ENCODE data around the gene NRDC. TPM values are rescaled to one million over a fixed set of nuclear protein-coding genes. Genes with fewer than 3 reads are reported as not detected.

Gene NRDC
- total and polyA plus RNA-seq, 2 experiments from 2014 or later = 129 to 217 TPM

GRCh38 chr1:51906306-51907078 lies 28.0 kb upstream of the NRDC start:
- ATAC-seq (no peak), DNase-seq (ENCODE audit: low spot score) (no peak)
- no peaks in the 10 kb centered on the region for H3F3A ChIP-seq (replicated peaks; ENCODE audit: low read depth)
- H4K20me1 ChIP-seq (replicated peaks; ENCODE audit: insufficient read depth) = no peaks in the 10 kb centered on the region
- H3K36me3 ChIP-seq (ENCODE audit: insufficient read depth) = no peaks in the 10 kb centered on the region
- Mint-ChIP-seq H3K4me3 (no peak overlapping the region; the same call in 2 of the 3 replicates), H3K36me3 (ENCODE audit: low read depth) (peaks cover 14% of the 10 kb centered on the region), H3K27ac (no peak overlapping the region), H3K9me3 (peaks cover 17% of the 10 kb centered on the region), H3K4me1 (peaks cover 26% of the 10 kb centered on the region), H3K27me3 (ENCODE audit: insufficient read depth, low read depth, poor library complexity) (peaks cover 12% of the 10 kb centered on the region)
- no peaks in the 10 kb centered on the region for H3K79me2 ChIP-seq (replicated peaks; ENCODE audit: insufficient read depth)
- H3K4me1 ChIP-seq (ENCODE audit: insufficient read depth) = peaks cover 10% of the 10 kb centered on the region
- no peaks in the 10 kb centered on the region for H3K27me3 ChIP-seq (ENCODE audit: insufficient read depth)
- H3K9me2 ChIP-seq (ENCODE audit: insufficient read depth) = no peaks in the 10 kb centered on the region
- no peak overlapping the region for H3K4me3 ChIP-seq
- no peak overlapping the region for H2AFZ ChIP-seq
- TF ChIP-seq POLR2AphosphoS5 (IDR thresholded peaks at IDR 0.05; ENCODE audit: low read depth) (no peak), CREB1 (CRISPR knock-in tag; IDR thresholded peaks at IDR 0.05; ENCODE audit: low read depth) (no peak), ZNF462 (CRISPR knock-in tag; IDR thresholded peaks at IDR 0.05) (no peak), REST (IDR thresholded peaks at IDR 0.05; ENCODE audit: unreplicated experiment) (no peak), ZNF114 (CRISPR knock-in tag; IDR thresholded peaks at IDR 0.05) (no peak), EZH2phosphoT487 (IDR thresholded peaks at IDR 0.05; ENCODE audit: unreplicated experiment) (no peak), ZNF331 (CRISPR knock-in tag; IDR thresholded peaks at IDR 0.05; ENCODE audit: low read depth) (no peak), NANOG (IDR thresholded peaks at IDR 0.05; ENCODE audit: borderline replicate concordance) (no peak), STAT1 (IDR thresholded peaks at IDR 0.05; ENCODE audit: unreplicated experiment) (no peak), EZH2 (IDR thresholded peaks at IDR 0.05; ENCODE audit: low read depth, unreplicated experiment) (no peak), JUNB (IDR thresholded peaks at IDR 0.05; ENCODE audit: unreplicated experiment) (no peak), ETS1 (IDR thresholded peaks at IDR 0.05) (no peak), CTCF (conservative IDR thresholded peaks at IDR 0.05; ENCODE audit: low read depth in 2 of 2) (no peak)
- H3K27ac ChIP-seq (ENCODE audit: low read depth) = no peak overlapping the region
- no peak overlapping the region for H3K4me2 ChIP-seq

Measured in GM23338 (cell line).